Spleen (tissue), 7 donors: ENCODE data around the gene DHH.

Source experiments
- POLR2AphosphoS5 ChIP-seq, 3 donors: sonication (generic); formaldehyde crosslinking; IDR thresholded peaks; one replicate each; pipeline ENCODE4 v1.5.1; 2017; ENCODE audit warnings: antibody characterized with exemption in 3 of 3
- TF ChIP-seq, protein P1 (sequence below), 11 experiments: fragments of 200-600 bp in 7 of 11; fragments of 450-650 bp in 4 of 11; sonication (generic) in 4 of 11; IDR thresholded peaks in 8 of 11; conservative IDR thresholded peaks in 3 of 11; 1 replicate in 7 of 11; 2 replicates in 4 of 11; pipeline versions ENCODE4 v1.4.0 to v1.8.0; 2016 to 2021; ENCODE audit warnings: antibody characterized with exemption in 11 of 11, inconsistent platforms in 4 of 11, mild to moderate bottlenecking in 1 of 11
- donor health status: DM: no; HTN: no; CAD: no; lungs with moderate emphysema.
- donor health status: DM: no; HTN: no; CAD: no.
- donor health status: DM: no; HTN: no; CAD: no.

DNA sequence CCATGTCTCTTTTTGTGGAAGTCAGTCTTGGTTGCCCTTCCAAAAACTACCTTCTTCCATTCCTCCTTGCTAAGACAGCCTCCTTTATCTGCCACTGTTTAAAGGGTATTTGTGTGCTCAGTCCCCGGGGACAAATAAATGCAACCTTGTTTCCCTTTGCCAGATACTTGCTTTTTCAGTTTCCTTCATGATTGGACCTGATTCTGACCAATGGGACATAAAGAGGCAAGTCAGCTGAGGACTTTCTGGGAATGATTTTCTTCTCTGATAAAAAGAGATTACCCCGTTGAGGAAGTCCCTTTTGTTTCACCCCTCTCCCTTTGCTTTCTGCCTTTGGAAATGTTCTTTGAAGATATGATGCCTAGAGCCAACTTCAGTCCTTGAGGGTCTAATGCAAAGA lies 44.0 kb upstream of the DHH start:
- TF ChIP-seq, protein P1, sequence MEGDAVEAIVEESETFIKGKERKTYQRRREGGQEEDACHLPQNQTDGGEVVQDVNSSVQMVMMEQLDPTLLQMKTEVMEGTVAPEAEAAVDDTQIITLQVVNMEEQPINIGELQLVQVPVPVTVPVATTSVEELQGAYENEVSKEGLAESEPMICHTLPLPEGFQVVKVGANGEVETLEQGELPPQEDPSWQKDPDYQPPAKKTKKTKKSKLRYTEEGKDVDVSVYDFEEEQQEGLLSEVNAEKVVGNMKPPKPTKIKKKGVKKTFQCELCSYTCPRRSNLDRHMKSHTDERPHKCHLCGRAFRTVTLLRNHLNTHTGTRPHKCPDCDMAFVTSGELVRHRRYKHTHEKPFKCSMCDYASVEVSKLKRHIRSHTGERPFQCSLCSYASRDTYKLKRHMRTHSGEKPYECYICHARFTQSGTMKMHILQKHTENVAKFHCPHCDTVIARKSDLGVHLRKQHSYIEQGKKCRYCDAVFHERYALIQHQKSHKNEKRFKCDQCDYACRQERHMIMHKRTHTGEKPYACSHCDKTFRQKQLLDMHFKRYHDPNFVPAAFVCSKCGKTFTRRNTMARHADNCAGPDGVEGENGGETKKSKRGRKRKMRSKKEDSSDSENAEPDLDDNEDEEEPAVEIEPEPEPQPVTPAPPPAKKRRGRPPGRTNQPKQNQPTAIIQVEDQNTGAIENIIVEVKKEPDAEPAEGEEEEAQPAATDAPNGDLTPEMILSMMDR (IDR thresholded peaks at IDR 0.05 in 8 of 11, conservative IDR thresholded peaks at IDR 0.05 in 3 of 11), result no peak
- no peak for TF ChIP-seq POLR2AphosphoS5 (IDR thresholded peaks at IDR 0.05)
